Heart left ventricle (tissue), 16 donors: ENCODE measurements around the gene KCNQ1. TPM values are rescaled to one million over a fixed set of nuclear protein-coding genes. Genes with fewer than 3 reads are reported as not detected.

Source experiments
- ATAC-seq, 4 donors: fragments of 200-7000 bp; cut with Tn5 transposase; one replicate each; pipeline ENCODE4 v1.9.1; 2020 to 2022; ENCODE audit warnings: moderate library complexity in 4 of 4, mild to moderate bottlenecking in 3 of 4, moderate number of reproducible peaks in 1 of 4
- DNase-seq, 5 donors: peaks; one replicate each; pipeline ENCODE4 v3.0.0-alpha.2; 2020
- H3K27ac ChIP-seq, 12 donors: fragments of 200-600 bp; sonication (generic) in 4 of 12; one replicate each; pipeline versions ENCODE4 v1.5.0 to v1.8.0; 2016 to 2022; ENCODE audit warnings: mild to moderate bottlenecking in 2 of 12
- H3K27me3 ChIP-seq, 9 donors: fragments of 200-600 bp; sonication (generic) in 2 of 9; one replicate each; pipeline versions ENCODE4 v1.5.1 to v1.8.0; 2016 to 2022; ENCODE audit warnings: mild to moderate bottlenecking in 3 of 9
- H3K36me3 ChIP-seq, 9 donors: fragments of 200-600 bp; sonication (generic) in 2 of 9; one replicate each; pipeline versions ENCODE4 v1.5.0 to v1.8.0; 2018 to 2022; ENCODE audit warnings: mild to moderate bottlenecking in 2 of 9
- H3K4me1 ChIP-seq, 12 donors: fragments of 200-600 bp; sonication (generic) in 4 of 12; one replicate each; pipeline versions ENCODE4 v1.5.0 to v1.8.0; 2016 to 2022; ENCODE audit warnings: mild to moderate bottlenecking in 3 of 12
- H3K4me3 ChIP-seq, 12 donors: fragments of 200-600 bp; sonication (generic) in 4 of 12; one replicate each; pipeline versions ENCODE4 v1.5.0 to v1.8.0; 2017 to 2022; ENCODE audit warnings: mild to moderate bottlenecking in 9 of 12, moderate library complexity in 4 of 12
- H3K9me3 ChIP-seq, 12 donors: fragments of 200-600 bp; sonication (generic) in 4 of 12; one replicate each; pipeline versions ENCODE4 v1.5.0 to v1.8.0; 2016 to 2022; ENCODE audit warnings: mild to moderate bottlenecking in 1 of 12
- CTCF ChIP-seq, 12 donors: fragments of 200-600 bp; sonication (generic) in 4 of 12; IDR thresholded peaks; one replicate each; pipeline versions ENCODE4 v1.5.0 to v1.8.0; 2018 to 2022; ENCODE audit warnings: antibody characterized with exemption in 12 of 12, mild to moderate bottlenecking in 5 of 12
- POLR2A ChIP-seq, 2 donors: fragments of 450-650 bp; IDR thresholded peaks; one replicate each; pipeline ENCODE4 v1.6.1; 2017; ENCODE audit warnings: antibody characterized with exemption in 2 of 2, mild to moderate bottlenecking in 2 of 2, moderate library complexity in 2 of 2
- WGBS, 4 donors: extraction: QIAGEN DNeasy Blood & Tissue Kit in 2 of 4; methylation state at CpG; one replicate each; pipeline versions ENCODE4 v1.1.5 to v1.1.7; 2013 to 2018; 5-methylcytosine and 5-hydroxymethylcytosine counted together
- intact Hi-C, 10 donors: fragments of 100-400 bp; cut with DNase I; formaldehyde crosslinking; loops; one replicate each; pipeline versions ENCODE4 v1.11.1 to v1.14.2; 2022
- polyA plus RNA-seq, 2 donors: library from polyadenylated mRNA; stranded (reverse); fragments of 200-250 nt; gene quantifications; one replicate each; pipeline ENCODE4 v1.2.3, GENCODE V29; 2013
- total RNA-seq, 9 donors: library from RNA; depleted of rRNA in 2 of 9; stranded (reverse); fragments of >200 nt in 2 of 9; fragmentation: NEBNext Ultra II Directional in 3 of 9; extraction: Animal tissue kit (Norgen Biotek cat#: 25700) in 3 of 9; gene quantifications; one replicate each; pipeline versions ENCODE4 v1.1.0 to v1.2.4, GENCODE V29; 2016 to 2023
- donor health status: ischemic (EF 13 %, LVEDD 7.1; RV severe dilation, severe dysfunction).
- donor health status: healthy with polysubstance abuse.
- donor health status: DM: no; HTN: yes; CAD: no.
- donor health status: DM: no; HTN: no; CAD: no.
- donor health status: ischemic (EF 25% LVEDD 6.9; RV normal size, moderate dysfunction).
- donor health status: ischemic (EF 25% LVEDD 5.7; RV mildly dilated, moderate dysfunction).
- donor health status: healthy.
- donor health status: DM: yes; HTN: yes; CAD: no.
- donor health status: ischemic (EF 35%, LVEDD 5.7; RV mildly dilated, moderate dysfunction).
- donor health status: nonischemic (EF 11% LVEDD 7.7; RV severe dilation, severe dysfunction).
- donor health status: DM: yes; HTN: yes; CAD: no.
- donor health status: PGD.
- donor health status: ischemic (EF 29% LVEDD 5.4; RV normal size, mild dysfunction).
- donor health status: nonischemic (EF 23%, LVEDD 6.1; RV moderate dilation, normal function).

KCNQ1 gene
- total and polyA plus RNA-seq, 11 donors, result 18.6 to 42.4 (median 31.4) TPM

DNA sequence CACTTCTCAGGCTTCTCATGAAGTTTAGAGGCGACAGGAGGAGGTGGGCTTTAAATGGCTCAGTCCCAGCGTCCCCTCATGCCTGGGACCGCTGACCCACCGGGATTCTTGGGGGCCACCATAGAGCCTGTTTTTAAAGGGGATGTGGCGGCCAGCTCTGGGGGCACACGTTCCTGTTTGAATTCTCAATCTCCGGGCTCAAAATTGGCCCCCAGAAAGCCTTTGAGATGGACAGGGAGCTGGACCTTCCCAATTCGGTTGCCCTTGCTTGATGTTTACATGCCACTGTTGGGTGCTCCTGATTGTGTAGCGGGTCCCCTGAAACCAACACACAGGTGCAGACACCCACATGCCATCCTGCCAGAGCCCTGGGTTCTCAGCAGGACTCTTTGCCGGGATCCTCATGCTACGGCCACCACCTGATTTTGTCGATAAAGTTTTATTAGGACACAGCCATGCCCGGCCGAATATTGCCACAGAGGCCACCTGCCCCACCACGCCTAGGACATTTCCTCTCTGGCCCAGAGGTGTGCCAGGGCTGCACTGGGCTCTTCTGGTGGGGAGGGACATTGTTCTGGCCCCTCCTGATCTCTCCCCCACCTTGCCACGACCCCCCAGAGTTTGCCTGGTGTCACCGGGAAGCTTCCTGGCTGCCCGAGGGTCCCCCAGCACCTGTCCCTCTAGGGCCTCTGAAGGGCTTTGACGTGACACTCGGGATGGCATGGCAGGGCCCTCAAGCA lies 71.6 kb downstream of the KCNQ1 start:
- DNase-seq, result peak in 4 of 5 donors; percentile 2 to 46 (median 18)
- ATAC-seq, result no peak
- Histone ChIP-seq H3K27ac (peak overlapping the region in 1 of 12 donors; percentile 62), H3K4me3 (no peak overlapping the region), H3K9me3 (no peaks in the 10 kb centered on the region), H3K36me3 (no peaks in the 10 kb centered on the region), H3K27me3 (no peaks in the 10 kb centered on the region), H3K4me1 (peaks cover 0 to 50% (median 31%) of the 10 kb centered on the region in 12 donors)
- TF ChIP-seq POLR2A (IDR thresholded peaks at IDR 0.05), result no peak
- no peak for TF ChIP-seq CTCF (IDR thresholded peaks at IDR 0.05)
- intact Hi-C loops, result loop anchor here in 2 of 10 donors (5.0 to 10.0 kb wide), 2 partner anchors 54 to 232 kb away; no protein-coding TSS in a partner anchor
- WGBS, 4 donors, result 90 to 99% (median 92%) methylated on average over 12 to 20 of the region's 20 CpGs

- 82 to 92% (median 90%) methylated on average over 3 to 13 of the region's 13 CpGs; no CpG with 5 or more reads in 1 of the 4 donors for WGBS, 4 donors
- H3K4me3 ChIP-seq, result no peak overlapping the region
- ATAC-seq, result no peak
- DNase-seq, result peak in 4 of 5 donors; percentile 4 to 38 (median 16)
- intact Hi-C loops, result loop anchor here in 2 of 10 donors (5.0 to 10.0 kb wide), 2 partner anchors 55 to 232 kb away; no protein-coding TSS in a partner anchor
- H3K4me1 ChIP-seq, result peaks cover 0 to 44% (median 25%) of the 10 kb centered on the region in 12 donors
- no peaks in the 10 kb centered on the region for H3K27me3 ChIP-seq
- H3K9me3 ChIP-seq, result no peaks in the 10 kb centered on the region
- TF ChIP-seq POLR2A (IDR thresholded peaks at IDR 0.05) (no peak), CTCF (IDR thresholded peaks at IDR 0.05) (no peak)
- H3K36me3 ChIP-seq, result no peaks in the 10 kb centered on the region
- H3K27ac ChIP-seq, result no peak overlapping the region
These were observed 72.2 kb downstream of the KCNQ1 start for GRCh38 chr11:2517016-2517385.

GRCh38 chr11:2517386-2518064 lies 72.7 kb downstream of the KCNQ1 start:
- TF ChIP-seq POLR2A (IDR thresholded peaks at IDR 0.05) (no peak), CTCF (IDR thresholded peaks at IDR 0.05) (no peak)
- Histone ChIP-seq H3K4me1 (peaks cover 0 to 39% (median 20%) of the 10 kb centered on the region in 12 donors), H3K4me3 (no peak overlapping the region), H3K9me3 (no peaks in the 10 kb centered on the region), H3K27me3 (no peaks in the 10 kb centered on the region), H3K27ac (no peak overlapping the region), H3K36me3 (no peaks in the 10 kb centered on the region)
- intact Hi-C loops, result loop anchor here in 2 of 10 donors (5.0 to 10.0 kb wide), 2 partner anchors 55 to 233 kb away; no protein-coding TSS in a partner anchor
- DNase-seq (peak in 4 of 5 donors; percentile 3 to 40 (median 16)), ATAC-seq (no peak)
- 81 to 90% (median 87%) methylated on average over 18 to 26 of the region's 26 CpGs for WGBS, 4 donors
